DMS53 treated with DMSO at 0.1 percent for 48 hours (cell line): Measurements from ENCODE around the gene ARHGAP31.

Experiments
- DNase-seq: peaks from one replicate; lab custom pipeline; 2025; ENCODE audit not compliant: unreplicated experiment; lab: John Stamatoyannopoulos, UW

ARHGAP31 gene

GRCh38 chr3:119433613-119434325, 139.6 kb downstream of the ARHGAP31 start:
- DNase-seq = no peak

GRCh38 chr3:119434703-119435102, 140.5 kb downstream of the ARHGAP31 start:
- no peak for DNase-seq

- DNase-seq = no peak
These were observed 142.8 kb downstream of the ARHGAP31 start for GRCh38 chr3:119436977-119437376.

GRCh38 chr3:119437691-119438258, 143.6 kb downstream of the ARHGAP31 start:
- no peak for DNase-seq

- DNase-seq = no peak
These were observed 149.0 kb downstream of the ARHGAP31 start for GRCh38 chr3:119443179-119443578.

GRCh38 chr3:119444590-119444989, 150.4 kb downstream of the ARHGAP31 start:
- no peak for DNase-seq

- no peak for DNase-seq
These were observed 159.6 kb downstream of the ARHGAP31 start for GRCh38 chr3:119453822-119454221.

GRCh38 chr3:119456469-119456868, 162.3 kb downstream of the ARHGAP31 start:
- no peak for DNase-seq

- DNase-seq = no peak
These were observed 163.1 kb downstream of the ARHGAP31 start for GRCh38 chr3:119457246-119457645.

GRCh38 chr3:119463171-119464169, 169.3 kb downstream of the ARHGAP31 start, which contains the start of gene TMEM39A:
Gene TMEM39A, minus strand, starts transcription at chr3:119463615. Its CDS starts 1,541 bp downstream, at chr3:119462074.
- DNase-seq = peak; percentile 93

GRCh38 chr3:119468041-119468440, 173.9 kb downstream of the ARHGAP31 start:
- DNase-seq = no peak

- no peak for DNase-seq
These were observed 175.4 kb downstream of the ARHGAP31 start for GRCh38 chr3:119469418-119470189.
